Progenitor cell of endocrine pancreas (in vitro differentiated cells): ENCODE data around the gene LRRC36. TPM values are rescaled to one million over a fixed set of nuclear protein-coding genes. Genes with fewer than 3 reads are reported as not detected.

Source experiments
- DNase-seq: peaks from one replicate; pipeline ENCODE4 v3.0.0; 2021; ENCODE audit warnings: low spot score; ENCODE audit not compliant: unreplicated experiment
- H3K27ac Mint-ChIP-seq: 2 replicates; pipeline ENCODE4 v1.8.0; 2021; ENCODE audit warnings: mild to moderate bottlenecking, moderate library complexity, mixed read lengths
- H3K27me3 Mint-ChIP-seq: 2 replicates; pipeline ENCODE4 v1.8.0; 2021; ENCODE audit warnings: mixed read lengths
- H3K36me3 Mint-ChIP-seq: 2 replicates; pipeline ENCODE4 v1.8.0; 2022; ENCODE audit warnings: mixed read lengths; ENCODE audit not compliant: insufficient read depth
- H3K4me1 Mint-ChIP-seq: 2 replicates; pipeline ENCODE4 v1.8.0; 2021; ENCODE audit warnings: low read depth, mixed read lengths
- H3K4me3 Mint-ChIP-seq: 2 replicates; pipeline ENCODE4 v1.8.0; 2021; ENCODE audit warnings: low read depth, mild to moderate bottlenecking, moderate library complexity, mixed read lengths
- H3K9me3 Mint-ChIP-seq: 2 replicates; pipeline ENCODE4 v1.8.0; 2021; ENCODE audit warnings: low read depth, mixed read lengths
- CTCF ChIP-seq: fragments of 200-600 bp; sonication (generic); IDR thresholded peaks from one replicate; pipeline ENCODE4 v1.5.0; 2021; ENCODE audit warnings: antibody characterized with exemption, mild to moderate bottlenecking; ENCODE audit not compliant: unreplicated experiment
- total RNA-seq: library from RNA; stranded (reverse); gene quantifications from 2 replicates; pipeline ENCODE4 v1.2.1, GENCODE V29; 2021

LRRC36 gene
- total RNA-seq, 1 donor from 2014 or later: 1.6 TPM

GRCh38 chr16:67304020-67304419 lies 22.6 kb upstream of the LRRC36 start:
- H3K4me3 Mint-ChIP-seq: no peak overlapping the region
- DNase-seq: no peak
- H3K9me3 Mint-ChIP-seq: peaks cover 4% of the 10 kb centered on the region
- H3K4me1 Mint-ChIP-seq: no peaks in the 10 kb centered on the region
- H3K36me3 Mint-ChIP-seq: no peaks in the 10 kb centered on the region
- no peak overlapping the region for H3K27ac Mint-ChIP-seq
- peaks cover 18% of the 10 kb centered on the region for H3K27me3 Mint-ChIP-seq
- TF ChIP-seq CTCF: no peak

GRCh38 chr16:67305216-67306071 lies 21.2 kb upstream of the LRRC36 start:
- H3K27me3 Mint-ChIP-seq: peaks cover 24% of the 10 kb centered on the region
- no peak overlapping the region for H3K4me3 Mint-ChIP-seq
- peaks cover 4% of the 10 kb centered on the region for H3K9me3 Mint-ChIP-seq
- no peak for DNase-seq
- H3K36me3 Mint-ChIP-seq: no peaks in the 10 kb centered on the region
- no peak for TF ChIP-seq CTCF
- no peaks in the 10 kb centered on the region for H3K4me1 Mint-ChIP-seq
- no peak overlapping the region for H3K27ac Mint-ChIP-seq

GRCh38 chr16:67310561-67310960 lies 16.1 kb upstream of the LRRC36 start:
- no peak for TF ChIP-seq CTCF
- DNase-seq: no peak
- Mint-ChIP-seq H3K27ac (no peak overlapping the region), H3K9me3 (peaks cover 4% of the 10 kb centered on the region), H3K36me3 (no peaks in the 10 kb centered on the region), H3K4me1 (peaks cover 5% of the 10 kb centered on the region), H3K27me3 (peaks cover 19% of the 10 kb centered on the region), H3K4me3 (no peak overlapping the region)

GRCh38 chr16:67311607-67312488 lies 14.8 kb upstream of the LRRC36 start:
- Mint-ChIP-seq H3K4me3 (no peak overlapping the region), H3K9me3 (no peaks in the 10 kb centered on the region), H3K36me3 (no peaks in the 10 kb centered on the region), H3K27me3 (peaks cover 10% of the 10 kb centered on the region), H3K4me1 (peaks cover 5% of the 10 kb centered on the region), H3K27ac (no peak overlapping the region)
- no peak for TF ChIP-seq CTCF
- no peak for DNase-seq

GRCh38 chr16:67312719-67313118 lies 13.9 kb upstream of the LRRC36 start:
- H3K4me1 Mint-ChIP-seq: peaks cover 5% of the 10 kb centered on the region
- no peak for DNase-seq
- no peaks in the 10 kb centered on the region for H3K9me3 Mint-ChIP-seq
- no peak overlapping the region for H3K4me3 Mint-ChIP-seq
- no peak for TF ChIP-seq CTCF
- no peaks in the 10 kb centered on the region for H3K36me3 Mint-ChIP-seq
- H3K27ac Mint-ChIP-seq: no peak overlapping the region
- peaks cover 10% of the 10 kb centered on the region for H3K27me3 Mint-ChIP-seq
